WTC11 (cell line): Measurements from ENCODE around the gene GABPB2. TPM values are rescaled to one million over a fixed set of nuclear protein-coding genes. Genes with fewer than 3 reads are reported as not detected.

ENCODE experiments used
- ATAC-seq: fragments of 200-7000 bp; cut with Tn5 transposase; 2 replicates; pipeline ENCODE4 v1.10.0; 2021; ENCODE audit warnings: mild to moderate bottlenecking, moderate library complexity
- CTCF ChIA-PET: fragments of 300-600 bp; sonication (Branson Sonifier 250); formaldehyde crosslinking; loops from one replicate; lab custom pipeline; 2021; ENCODE audit warnings: antibody characterized with exemption; lab: Charles Lee
- POLR2A ChIA-PET: fragments of 350-600 bp; sonication (Branson Sonifier 250); formaldehyde crosslinking; loops from one replicate; lab custom pipeline; 2021; ENCODE audit warnings: antibody characterized with exemption; lab: Charles Lee
- DNase-seq: peaks from one replicate; pipeline ENCODE4 v3.0.0; 2021; ENCODE audit warnings: low spot score
- H3K27ac Mint-ChIP-seq: 2 replicates; pipeline ENCODE4 v1.8.0; 2021; ENCODE audit warnings: mixed read lengths
- H3K27me3 Mint-ChIP-seq: 2 replicates; pipeline ENCODE4 v1.8.0; 2021; ENCODE audit warnings: low read depth, mild to moderate bottlenecking, moderate library complexity, mixed read lengths
- H3K36me3 Mint-ChIP-seq: 2 replicates; pipeline ENCODE4 v1.8.0; 2021; ENCODE audit warnings: mixed read lengths
- H3K4me1 Mint-ChIP-seq: 2 replicates; pipeline ENCODE4 v1.8.0; 2022; ENCODE audit warnings: mixed read lengths
- H3K4me3 Mint-ChIP-seq: 2 replicates; pipeline ENCODE4 v1.8.0; 2021; ENCODE audit warnings: mild to moderate bottlenecking, moderate library complexity, mixed read lengths
- H3K9me3 Mint-ChIP-seq: 2 replicates; pipeline ENCODE4 v1.8.0; 2021; ENCODE audit warnings: mixed read lengths
- AFF4 ChIP-seq: sonication (generic); formaldehyde crosslinking; IDR thresholded peaks from 2 replicates; pipeline ENCODE4 v1.8.1; 2023; ENCODE audit warnings: mild to moderate bottlenecking, missing genetic modification reagents, borderline replicate concordance
- CBFB ChIP-seq: sonication (generic); formaldehyde crosslinking; IDR thresholded peaks from 2 replicates; pipeline ENCODE4 v1.8.1; 2022; ENCODE audit warnings: mild to moderate bottlenecking, low read depth, missing genetic modification reagents
- E2F4 ChIP-seq: sonication (generic); formaldehyde crosslinking; IDR thresholded peaks from 2 replicates; pipeline ENCODE4 v1.8.1; 2022; ENCODE audit warnings: low read depth, mild to moderate bottlenecking, moderate library complexity, missing genetic modification reagents, borderline replicate concordance
- EMX1 ChIP-seq: fragments of 250-450 bp; sonication (Bioruptor Pico); IDR thresholded peaks from 2 replicates; pipeline ENCODE4 v1.8.0; 2021; ENCODE audit warnings: mild to moderate bottlenecking
- ERG ChIP-seq: fragments of 250-450 bp; sonication (Bioruptor Pico); IDR thresholded peaks from 2 replicates; pipeline ENCODE4 v1.8.0; 2021; ENCODE audit warnings: mild to moderate bottlenecking
- GRHL2 ChIP-seq: fragments of 250-450 bp; sonication (Bioruptor Pico); IDR thresholded peaks from 2 replicates; pipeline ENCODE4 v1.8.0; 2022; ENCODE audit warnings: mild to moderate bottlenecking, moderate library complexity; ENCODE audit not compliant: insufficient replicate concordance, severe bottlenecking
- GTF2I ChIP-seq: fragments of 250-450 bp; sonication (Bioruptor Pico); conservative IDR thresholded peaks from 2 replicates; pipeline ENCODE4 v1.4.0; 2021; ENCODE audit warnings: mild to moderate bottlenecking
- KAT7 ChIP-seq: sonication (generic); formaldehyde crosslinking; IDR thresholded peaks from 2 replicates; pipeline ENCODE4 v1.8.1; 2023; ENCODE audit warnings: missing genetic modification reagents, mild to moderate bottlenecking, borderline replicate concordance
- MYBL2 ChIP-seq: sonication (generic); formaldehyde crosslinking; IDR thresholded peaks from 2 replicates; pipeline ENCODE4 v1.8.1; 2023; ENCODE audit warnings: mild to moderate bottlenecking, moderate library complexity, missing genetic modification reagents
- NFATC4 ChIP-seq: fragments of 250-450 bp; sonication (Bioruptor Pico); IDR thresholded peaks from 2 replicates; pipeline ENCODE4 v1.9.0; 2021; ENCODE audit warnings: mild to moderate bottlenecking
- NR3C1 ChIP-seq: sonication (generic); formaldehyde crosslinking; conservative IDR thresholded peaks from 2 replicates; pipeline ENCODE4 v1.8.1; 2023; ENCODE audit warnings: low read depth, mild to moderate bottlenecking, missing genetic modification reagents
- PREB ChIP-seq: sonication (generic); formaldehyde crosslinking; IDR thresholded peaks from 2 replicates; pipeline ENCODE4 v1.8.1; 2022; ENCODE audit warnings: mild to moderate bottlenecking, missing genetic modification reagents, moderate library complexity, borderline replicate concordance
- PRRX2 ChIP-seq: fragments of 250-450 bp; sonication (Bioruptor Pico); IDR thresholded peaks from 2 replicates; pipeline ENCODE4 v1.8.0; 2021; ENCODE audit warnings: mild to moderate bottlenecking
- TEAD1 ChIP-seq: sonication (generic); formaldehyde crosslinking; IDR thresholded peaks from 2 replicates; pipeline ENCODE4 v1.8.0; 2022; ENCODE audit warnings: mild to moderate bottlenecking, missing genetic modification reagents
- ZMAT4 ChIP-seq: fragments of 250-450 bp; sonication (Bioruptor Pico); IDR thresholded peaks from 2 replicates; pipeline ENCODE4 v1.9.0; 2021; ENCODE audit warnings: mild to moderate bottlenecking
- total RNA-seq: library from RNA; stranded (reverse); gene quantifications from 3 replicates; pipeline ENCODE4 v1.2.3, GENCODE V29; 2021
- TF ChIP-seq, protein P1 (sequence below): fragments of 200-600 bp; IDR thresholded peaks from 2 replicates; pipeline ENCODE4 v1.8.0; 2022; ENCODE audit warnings: antibody characterized with exemption
- TF ChIP-seq, protein P2 (sequence below): sonication (generic); formaldehyde crosslinking; IDR thresholded peaks from 2 replicates; pipeline ENCODE4 v1.8.1; 2023; ENCODE audit warnings: mild to moderate bottlenecking, missing genetic modification reagents, moderate library complexity
- TF ChIP-seq, protein P3 (sequence below): fragments of 250-450 bp; sonication (Bioruptor Pico); conservative IDR thresholded peaks from 2 replicates; pipeline ENCODE4 v1.9.0; 2021; ENCODE audit warnings: mild to moderate bottlenecking
- TF ChIP-seq, protein P4 (sequence below): sonication (generic); formaldehyde crosslinking; IDR thresholded peaks from 2 replicates; pipeline ENCODE4 v1.8.1; 2023; ENCODE audit warnings: mild to moderate bottlenecking, missing genetic modification reagents

Gene GABPB2
- total RNA-seq, 1 experiment from 2014 or later, result 1.7 TPM

- ATAC-seq, result no peak
- Mint-ChIP-seq H3K4me1 (peaks cover 8% of the 10 kb centered on the region), H3K27ac (no peak overlapping the region), H3K36me3 (peaks cover 17% of the 10 kb centered on the region)
- ChIA-PET CTCF (interaction anchor here (1.3 to 4.2 kb wide), 3 partner anchors 9 to 35 kb away, joined by 3 to 39 read pairs (median 30); no protein-coding TSS in a partner anchor), POLR2A (interaction anchor here (0.5 kb wide), 1 partner anchor 72 kb away, joined by 3 read pairs; no protein-coding TSS in a partner anchor)
- no peak for TF ChIP-seq PREB (CRISPR knock-in tag)
- TF ChIP-seq NFATC4 (CRISPR knock-in tag), result no peak
- no peak for TF ChIP-seq PRRX2
- TF ChIP-seq E2F4 (CRISPR knock-in tag), result no peak
- TF ChIP-seq, protein P1, sequence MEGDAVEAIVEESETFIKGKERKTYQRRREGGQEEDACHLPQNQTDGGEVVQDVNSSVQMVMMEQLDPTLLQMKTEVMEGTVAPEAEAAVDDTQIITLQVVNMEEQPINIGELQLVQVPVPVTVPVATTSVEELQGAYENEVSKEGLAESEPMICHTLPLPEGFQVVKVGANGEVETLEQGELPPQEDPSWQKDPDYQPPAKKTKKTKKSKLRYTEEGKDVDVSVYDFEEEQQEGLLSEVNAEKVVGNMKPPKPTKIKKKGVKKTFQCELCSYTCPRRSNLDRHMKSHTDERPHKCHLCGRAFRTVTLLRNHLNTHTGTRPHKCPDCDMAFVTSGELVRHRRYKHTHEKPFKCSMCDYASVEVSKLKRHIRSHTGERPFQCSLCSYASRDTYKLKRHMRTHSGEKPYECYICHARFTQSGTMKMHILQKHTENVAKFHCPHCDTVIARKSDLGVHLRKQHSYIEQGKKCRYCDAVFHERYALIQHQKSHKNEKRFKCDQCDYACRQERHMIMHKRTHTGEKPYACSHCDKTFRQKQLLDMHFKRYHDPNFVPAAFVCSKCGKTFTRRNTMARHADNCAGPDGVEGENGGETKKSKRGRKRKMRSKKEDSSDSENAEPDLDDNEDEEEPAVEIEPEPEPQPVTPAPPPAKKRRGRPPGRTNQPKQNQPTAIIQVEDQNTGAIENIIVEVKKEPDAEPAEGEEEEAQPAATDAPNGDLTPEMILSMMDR, result no peak
- TF ChIP-seq ERG (CRISPR knock-in tag), result no peak
- TF ChIP-seq TEAD1 (CRISPR knock-in tag), result no peak
- TF ChIP-seq ZMAT4 (CRISPR knock-in tag), result no peak
- no peak for TF ChIP-seq AFF4 (CRISPR knock-in tag)
- no peak for TF ChIP-seq CBFB (CRISPR knock-in tag)
- TF ChIP-seq, protein P2, sequence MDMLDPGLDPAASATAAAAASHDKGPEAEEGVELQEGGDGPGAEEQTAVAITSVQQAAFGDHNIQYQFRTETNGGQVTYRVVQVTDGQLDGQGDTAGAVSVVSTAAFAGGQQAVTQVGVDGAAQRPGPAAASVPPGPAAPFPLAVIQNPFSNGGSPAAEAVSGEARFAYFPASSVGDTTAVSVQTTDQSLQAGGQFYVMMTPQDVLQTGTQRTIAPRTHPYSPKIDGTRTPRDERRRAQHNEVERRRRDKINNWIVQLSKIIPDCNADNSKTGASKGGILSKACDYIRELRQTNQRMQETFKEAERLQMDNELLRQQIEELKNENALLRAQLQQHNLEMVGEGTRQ (CRISPR knock-in tag), result no peak
- TF ChIP-seq, protein P3, sequence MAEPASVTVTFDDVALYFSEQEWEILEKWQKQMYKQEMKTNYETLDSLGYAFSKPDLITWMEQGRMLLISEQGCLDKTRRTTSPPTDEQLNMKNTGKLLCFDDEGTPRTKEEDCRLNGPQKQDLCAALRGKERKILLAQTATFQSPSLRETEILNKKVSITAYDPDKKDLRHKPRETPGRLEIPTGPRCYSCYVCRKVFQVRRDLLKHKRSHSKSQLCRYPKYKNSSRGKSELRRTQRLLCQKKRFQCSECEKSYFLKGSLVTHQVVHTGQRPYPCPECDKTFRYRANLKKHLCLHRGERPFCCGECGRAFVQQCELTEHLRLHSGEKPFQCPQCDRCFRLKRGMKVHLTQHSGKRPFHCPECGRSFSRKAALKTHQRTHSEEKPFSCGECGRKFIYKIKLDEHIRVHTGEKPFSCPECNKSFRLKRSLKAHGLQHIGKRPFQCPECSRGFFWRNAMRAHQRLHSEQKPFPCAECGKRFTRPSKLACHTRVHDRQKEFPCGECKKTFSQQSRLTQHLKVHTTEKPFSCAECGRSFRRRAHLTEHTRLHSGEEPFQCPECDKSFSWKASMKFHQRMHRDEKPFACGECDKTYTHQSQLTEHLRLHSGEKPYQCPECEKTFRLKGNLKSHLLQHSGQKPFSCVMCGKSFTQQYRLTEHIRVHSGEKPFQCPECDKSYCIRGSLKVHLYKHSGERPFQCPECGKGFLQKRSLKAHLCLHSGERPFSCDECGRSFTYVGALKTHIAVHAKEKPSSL (CRISPR knock-in tag), result no peak
- TF ChIP-seq GRHL2 (CRISPR knock-in tag), result no peak
- TF ChIP-seq MYBL2 (CRISPR knock-in tag), result no peak
- no peak for TF ChIP-seq KAT7 (CRISPR knock-in tag)
- TF ChIP-seq NR3C1 (CRISPR knock-in tag), result no peak
- no peak for TF ChIP-seq EMX1
- no peak for TF ChIP-seq GTF2I (CRISPR knock-in tag)
- TF ChIP-seq, protein P4, sequence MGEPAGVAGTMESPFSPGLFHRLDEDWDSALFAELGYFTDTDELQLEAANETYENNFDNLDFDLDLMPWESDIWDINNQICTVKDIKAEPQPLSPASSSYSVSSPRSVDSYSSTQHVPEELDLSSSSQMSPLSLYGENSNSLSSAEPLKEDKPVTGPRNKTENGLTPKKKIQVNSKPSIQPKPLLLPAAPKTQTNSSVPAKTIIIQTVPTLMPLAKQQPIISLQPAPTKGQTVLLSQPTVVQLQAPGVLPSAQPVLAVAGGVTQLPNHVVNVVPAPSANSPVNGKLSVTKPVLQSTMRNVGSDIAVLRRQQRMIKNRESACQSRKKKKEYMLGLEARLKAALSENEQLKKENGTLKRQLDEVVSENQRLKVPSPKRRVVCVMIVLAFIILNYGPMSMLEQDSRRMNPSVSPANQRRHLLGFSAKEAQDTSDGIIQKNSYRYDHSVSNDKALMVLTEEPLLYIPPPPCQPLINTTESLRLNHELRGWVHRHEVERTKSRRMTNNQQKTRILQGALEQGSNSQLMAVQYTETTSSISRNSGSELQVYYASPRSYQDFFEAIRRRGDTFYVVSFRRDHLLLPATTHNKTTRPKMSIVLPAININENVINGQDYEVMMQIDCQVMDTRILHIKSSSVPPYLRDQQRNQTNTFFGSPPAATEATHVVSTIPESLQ (CRISPR knock-in tag), result no peak
- TF ChIP-seq, all 79 proteins: peak for 0
- peaks cover 43% of the 10 kb centered on the region for H3K27me3 Mint-ChIP-seq
- no peak overlapping the region for H3K4me3 Mint-ChIP-seq
- no peaks in the 10 kb centered on the region; the same call in 1 of the 2 replicates for H3K9me3 Mint-ChIP-seq
- no peak for DNase-seq
Measured at GRCh38 chr1:151134396-151134795, 63.8 kb downstream of the GABPB2 start.
